Fibroblast of the aortic adventitia (primary cell): ENCODE results near the gene KRT77. TPM values are rescaled to one million over a fixed set of nuclear protein-coding genes. Genes with fewer than 3 reads are reported as not detected.

Experiments
- DNase-seq: peaks from one replicate; pipeline ENCODE4 v3.0.0-alpha.2; 2010; ENCODE audit warnings: low read depth
- H3K4me3 ChIP-seq: 2 replicates; pipeline ENCODE4 v1.5.1; 2011; ENCODE audit warnings: low read depth, mild to moderate bottlenecking, control low read depth, low read length, moderate library complexity
- CTCF ChIP-seq: IDR thresholded peaks from 2 replicates; pipeline ENCODE4 v1.5.1; 2011; ENCODE audit warnings: mild to moderate bottlenecking, low read length, control low read depth, inconsistent platforms; ENCODE audit not compliant: insufficient read depth
- total RNA-seq: library from RNA; depleted of rRNA; stranded (reverse); fragments of >200 nt; gene quantifications from 2 replicates; pipeline ENCODE4 v1.2.3, GENCODE V29; 2012; ENCODE audit warnings: low replicate concordance

KRT77 gene
- total RNA-seq, 1 donor: not detected

GRCh38 chr12:52735816-52736632 is 32.7 kb upstream of the KRT77 start:
- no peak overlapping the region for H3K4me3 ChIP-seq
- no peak for TF ChIP-seq CTCF
- DNase-seq: no peak

GRCh38 chr12:52735106-52735505 is 31.8 kb upstream of the KRT77 start:
- H3K4me3 ChIP-seq: no peak overlapping the region
- TF ChIP-seq CTCF: no peak
- DNase-seq: no peak

DNA sequence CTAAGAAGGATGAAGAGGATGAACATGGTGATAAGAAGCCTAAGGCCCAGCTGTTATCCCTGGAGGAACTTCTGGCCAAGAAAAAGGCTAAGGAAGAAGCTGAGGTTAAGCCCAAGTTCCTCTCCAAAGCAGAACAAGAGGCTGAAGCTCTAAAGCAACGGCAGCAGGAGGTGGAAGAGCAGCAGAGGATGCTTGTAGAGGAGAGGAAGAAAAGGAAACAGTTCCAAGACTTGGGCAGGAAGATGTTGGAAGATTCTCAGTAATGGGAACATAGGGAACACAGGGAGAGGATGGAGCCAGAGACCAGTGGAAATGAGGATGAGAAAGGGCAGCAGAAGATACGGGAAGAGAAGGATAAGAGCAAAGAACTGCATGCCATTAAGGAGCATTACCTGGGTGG is 27.5 kb upstream of the KRT77 start:
- TF ChIP-seq CTCF: no peak
- DNase-seq: no peak
- no peak overlapping the region for H3K4me3 ChIP-seq

DNA sequence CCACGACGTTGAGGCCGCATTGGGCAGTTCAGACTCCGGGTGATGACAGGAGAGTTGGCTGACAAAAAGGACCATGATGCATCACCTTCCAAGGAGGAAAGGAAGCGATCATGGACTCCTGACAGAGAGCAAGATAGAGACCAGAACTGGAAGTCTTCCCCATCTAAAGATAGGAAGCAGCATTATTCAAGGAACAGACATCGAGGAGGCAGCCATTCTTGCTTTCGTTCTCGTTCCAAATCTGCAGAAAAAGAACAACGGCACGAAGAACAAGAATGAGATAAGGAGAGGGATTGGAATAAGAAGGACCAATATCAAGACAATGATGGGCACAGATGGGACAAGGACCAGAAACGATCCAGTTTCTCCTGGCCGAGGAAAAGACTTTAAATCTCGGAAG is 27.1 kb upstream of the KRT77 start:
- no peak for DNase-seq

DNA sequence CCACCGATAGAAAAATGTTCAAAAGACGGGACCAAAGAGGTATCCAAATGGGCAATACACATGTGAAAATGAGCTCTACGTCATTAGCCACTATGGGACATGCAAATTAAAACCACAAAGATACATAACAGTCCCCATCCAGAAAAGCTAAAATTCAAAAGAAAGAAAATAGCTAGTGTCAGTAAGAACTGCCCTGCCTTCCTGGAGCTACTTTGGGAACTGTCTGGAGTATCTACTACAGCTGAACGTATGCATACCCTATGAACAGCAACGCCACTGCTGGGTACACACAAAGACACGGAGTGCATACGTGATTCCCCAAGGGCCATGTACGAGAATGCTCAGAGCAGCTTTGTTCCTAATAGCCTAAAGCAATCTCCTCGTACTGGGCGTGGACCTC is 25.8 kb upstream of the KRT77 start:
- no peak for TF ChIP-seq CTCF
- no peak for DNase-seq

More for the DNA sequence above, 27.1 kb upstream of the KRT77 start:
- no peak for TF ChIP-seq CTCF
- H3K4me3 ChIP-seq: no peak overlapping the region

DNA sequence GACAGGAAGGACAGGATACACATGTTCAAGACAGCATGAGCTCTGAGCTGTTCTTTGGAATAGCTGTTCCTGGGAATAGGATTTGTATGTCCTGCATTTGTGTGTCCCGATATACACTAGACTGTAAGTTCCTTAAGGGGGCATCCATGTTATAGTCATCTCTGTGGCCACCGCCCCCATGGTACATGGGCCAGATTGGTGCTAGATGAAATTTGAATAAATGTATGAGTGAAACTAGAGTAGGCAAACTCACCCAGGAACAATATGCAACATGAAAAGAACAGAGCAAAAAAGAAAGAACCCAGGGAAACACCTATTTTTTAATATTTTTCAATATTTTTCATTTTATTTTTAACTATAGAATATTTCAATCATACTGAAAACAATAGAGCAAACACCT is 25.1 kb upstream of the KRT77 start:
- DNase-seq: no peak
- H3K4me3 ChIP-seq: no peak overlapping the region

More for the DNA sequence above, 25.8 kb upstream of the KRT77 start:
- H3K4me3 ChIP-seq: no peak overlapping the region

More for the DNA sequence above, 25.1 kb upstream of the KRT77 start:
- no peak for TF ChIP-seq CTCF
